GM13976 (cell line): Measurements from ENCODE around the gene ITPRIP.

Source experiments
- DNase-seq: peaks from one replicate; pipeline ENCODE4 v3.0.0; 2012; ENCODE audit warnings: low spot score
- CTCF ChIP-seq: IDR thresholded peaks from 2 replicates; pipeline ENCODE4 v1.5.1; 2012; ENCODE audit warnings: borderline replicate concordance, mild to moderate bottlenecking; ENCODE audit not compliant: insufficient read depth; ENCODE audit errors: extremely low read depth, missing control alignments, control extremely low read depth
- in situ Hi-C: fragments of 300-500 bp; cut with MboI; formaldehyde crosslinking; loops from one replicate; pipeline ENCODE4 v1.12.0; 2022; ENCODE audit warnings: low sequenced_read_pairs, mixed read lengths, inconsistent platforms; ENCODE audit not compliant: unreplicated experiment

ITPRIP gene

GRCh38 chr10:104349623-104350126 lies 11.4 kb upstream of the ITPRIP start:
- DNase-seq: peak; percentile 33
- TF ChIP-seq CTCF: no peak
- in situ Hi-C loops: loop anchor here (5.0 kb wide), 1 partner anchor 47 kb away; no protein-coding TSS in a partner anchor

GRCh38 chr10:104348601-104349000 lies 10.3 kb upstream of the ITPRIP start:
- DNase-seq: no peak
- no peak for TF ChIP-seq CTCF
- in situ Hi-C loops: loop anchor here (5.0 kb wide), 1 partner anchor 46 kb away; no protein-coding TSS in a partner anchor

- TF ChIP-seq CTCF: no peak
- in situ Hi-C loops: loop anchor here (5.0 kb wide), 1 partner anchor 45 kb away; no protein-coding TSS in a partner anchor
- no peak for DNase-seq
These were observed 9.2 kb upstream of the ITPRIP start for GRCh38 chr10:104347295-104348045.

- DNase-seq: no peak
- no peak for TF ChIP-seq CTCF
- in situ Hi-C loops: loop anchor here (5.0 kb wide), 1 partner anchor 44 kb away; no protein-coding TSS in a partner anchor
These were observed 7.7 kb upstream of the ITPRIP start for GRCh38 chr10:104345941-104346340.

- TF ChIP-seq CTCF: no peak
- DNase-seq: no peak
- in situ Hi-C loops: loop anchor here (5.0 kb wide), 1 partner anchor 43 kb away; no protein-coding TSS in a partner anchor
These were observed 7.2 kb upstream of the ITPRIP start for GRCh38 chr10:104345515-104345914.

- in situ Hi-C loops: no loop called here
- TF ChIP-seq CTCF: no peak
- DNase-seq: no peak
These were observed 6.0 kb upstream of the ITPRIP start for GRCh38 chr10:104344219-104344618.
